Spinal cord (tissue), 10 donors: ENCODE data around the gene HSPA5. TPM values are rescaled to one million over a fixed set of nuclear protein-coding genes. Genes with fewer than 3 reads are reported as not detected.
A peak's percentile ranks its signal among the peaks of the same experiment; 100 is the strongest.
"Not testable (repeated sequence)": the region's sequence is repeated elsewhere in the genome, so short reads cannot be mapped to it uniquely, and the experiment has no call there.

Source experiments
- DNase-seq, 6 donors: peaks; one replicate each; pipeline versions ENCODE4 v3.0.0 to v3.0.0-alpha.2; 2013 to 2015; ENCODE audit warnings: low spot score in 6 of 6, low read depth in 4 of 6
- H3K27ac ChIP-seq: one replicate; pipeline ENCODE4 v1.5.1; 2013; ENCODE audit warnings: low read depth, low read length, control low read depth
- H3K27me3 ChIP-seq: one replicate; pipeline ENCODE4 v1.6.1; 2013; ENCODE audit warnings: low read length; ENCODE audit not compliant: control insufficient read depth, insufficient read depth
- H3K36me3 ChIP-seq: one replicate; pipeline ENCODE4 v1.6.1; 2013; ENCODE audit warnings: low read length; ENCODE audit not compliant: control insufficient read depth, insufficient read depth
- H3K4me1 ChIP-seq: one replicate; pipeline ENCODE4 v1.6.1; 2013; ENCODE audit warnings: low read length; ENCODE audit not compliant: control insufficient read depth, insufficient read depth
- H3K4me3 ChIP-seq: one replicate; pipeline ENCODE4 v1.5.1; 2013; ENCODE audit warnings: low read depth, low read length, control low read depth
- H3K9me3 ChIP-seq: one replicate; pipeline ENCODE4 v1.6.1; 2013; ENCODE audit warnings: low read length; ENCODE audit not compliant: control insufficient read depth, insufficient read depth
- WGBS: methylation state at CpG from one replicate; pipeline ENCODE4 v1.1.5; 2013; ENCODE audit warnings: missing lambda C conversion rate; ENCODE audit not compliant: insufficient coverage; 5-methylcytosine and 5-hydroxymethylcytosine counted together
- polyA plus RNA-seq, 2 donors: library from polyadenylated mRNA; unstranded; fragments of 120-200 nt; gene quantifications; one replicate each; pipeline ENCODE4 v1.2.1, GENCODE V29; 2013; ENCODE audit not compliant: insufficient read length in 2 of 2
- small RNA-seq: library from RNA; depleted of rRNA; stranded (forward); fragments of <200 nt; gene quantifications from one replicate; pipeline ENCODE3, GENCODE V24; 2014; ENCODE audit warnings: low replicate concordance
- total RNA-seq, 2 donors: library from RNA; depleted of rRNA in 1 of 2; stranded (reverse); fragments of 120-200 nt in 1 of 2; fragments of >200 nt in 1 of 2; gene quantifications; one replicate each; pipeline versions ENCODE4 v1.2.3 to v1.2.4, GENCODE V29; 2013 to 2014
- donor health status: healthy.

Gene HSPA5
- total and polyA plus RNA-seq, 4 donors = 65.0 to 198 (median 142) TPM

- H3K4me3 ChIP-seq = peak within 1 kb of the TSS; percentile 83
- peak within 1 kb of the TSS; percentile 93 for H3K27ac ChIP-seq
- H3K4me1 ChIP-seq = peaks cover 9% of the 10 kb centered on the region
- 0% methylated on average over 50 of the region's 51 CpGs for WGBS
- H3K27me3 ChIP-seq = no peaks in the 10 kb centered on the region
- no peaks in the 10 kb centered on the region for H3K9me3 ChIP-seq
- DNase-seq = peak; percentile 78 to 97 (median 86)
- H3K36me3 ChIP-seq = peaks cover 21% of the 10 kb centered on the region
Observed at GRCh38 chr9:125200216-125201047, 40.7 kb downstream of the HSPA5 start, which contains the start of gene RABEPK. RABEPK (plus strand) TSS chr9:125200542; CDS start chr9:125203014, 2,472 bp downstream.

- not testable (repeated sequence) for H3K36me3 ChIP-seq, H3K4me1 ChIP-seq, H3K9me3 ChIP-seq, H3K4me3 ChIP-seq, H3K27ac ChIP-seq, H3K27me3 ChIP-seq, DNase-seq
- WGBS = no CpG with 5 or more reads among the region's 1 CpG
Observed at GRCh38 chr9:125195591-125195990, 45.6 kb downstream of the HSPA5 start.

- not testable (repeated sequence) for H3K36me3 ChIP-seq, H3K4me1 ChIP-seq, H3K27ac ChIP-seq, H3K9me3 ChIP-seq, DNase-seq, H3K27me3 ChIP-seq, H3K4me3 ChIP-seq
- WGBS = 60% methylated on average over 1 of the region's 5 CpGs
Observed at GRCh38 chr9:125194466-125194865, 46.7 kb downstream of the HSPA5 start.

GRCh38 chr9:125190361-125190801 lies 50.8 kb downstream of the HSPA5 start:
- no peaks in the 10 kb centered on the region for H3K27me3 ChIP-seq
- H3K36me3 ChIP-seq = peaks cover 3% of the 10 kb centered on the region
- H3K27ac ChIP-seq = peak overlapping the region; percentile 92
- no peaks in the 10 kb centered on the region for H3K9me3 ChIP-seq
- DNase-seq = peak in 1 of 6 donors; percentile 28
- peak overlapping the region; percentile 99 for H3K4me3 ChIP-seq
- WGBS = 42% methylated on average over 4 of the region's 14 CpGs
- peaks cover 22% of the 10 kb centered on the region for H3K4me1 ChIP-seq

- under 1% methylated on average over 73 of the region's 82 CpGs for whole genome bisulfite sequencing
- H3K9me3 ChIP-seq = no peaks in the 10 kb centered on the region
- peaks cover 4% of the 10 kb centered on the region for H3K36me3 ChIP-seq
- H3K27me3 ChIP-seq = no peaks in the 10 kb centered on the region
- H3K4me3 ChIP-seq = peak within 1 kb of the TSS; percentile 99
- peaks cover 22% of the 10 kb centered on the region for H3K4me1 ChIP-seq
- H3K27ac ChIP-seq = peak within 1 kb of the TSS; percentile 92
- peak; percentile 85 to 99 (median 92) for DNase-seq
Observed at GRCh38 chr9:125189361-125190289, 51.5 kb downstream of the HSPA5 start, which contains the start of gene PPP6C. PPP6C (minus strand) TSS chr9:125189803; CDS start chr9:125189718, 85 bp downstream.

- peaks cover 22% of the 10 kb centered on the region for H3K4me1 ChIP-seq
- peaks cover 4% of the 10 kb centered on the region for H3K36me3 ChIP-seq
- H3K27ac ChIP-seq = peak overlapping the region; percentile 92
- peak overlapping the region; percentile 99 for H3K4me3 ChIP-seq
- no peaks in the 10 kb centered on the region for H3K27me3 ChIP-seq
- no peaks in the 10 kb centered on the region for H3K9me3 ChIP-seq
- no peak for DNase-seq
- WGBS = under 1% methylated on average over 26 of the region's 26 CpGs
Observed at GRCh38 chr9:125189011-125189360, 52.2 kb downstream of the HSPA5 start.

Small RNA genes within 50 kb of the gene (small RNA-seq; reads per million reads assigned to genes)
- gene AL354710.1 = not detected

Other genes with a start within 250 kb of the HSPA5 start
- gene SCAI, start 97.8 kb downstream of the HSPA5 start, total RNA-seq = 10 to 100 TPM; 16.9 to 36.6 TPM
- gene SCAI, start 97.8 kb downstream of the HSPA5 start, polyA plus RNA-seq = 10 to 100 TPM; 11.7 to 15.2 TPM
- 10 to 100 TPM; 26.6 to 41.5 TPM for gene PPP6C, start 51.5 kb downstream of the HSPA5 start, total RNA-seq
- 10 to 100 TPM; 44.7 to 48.9 TPM for gene PPP6C, start 51.5 kb downstream of the HSPA5 start, polyA plus RNA-seq
- 10 to 100 TPM; 19.5 to 24.7 TPM for gene RABEPK, start 40.8 kb downstream of the HSPA5 start, total RNA-seq
- 10 to 100 TPM; 29.6 to 31.9 TPM for gene RABEPK, start 40.8 kb downstream of the HSPA5 start, polyA plus RNA-seq
- 10 to 100 TPM; 52.1 to 91.4 TPM for gene GAPVD1, start 20.5 kb upstream of the HSPA5 start, total RNA-seq
- gene GAPVD1, start 20.5 kb upstream of the HSPA5 start, polyA plus RNA-seq = 10 to 100 TPM; 35.2 to 38.2 TPM